ENCODE measurements around the gene STRADA. TPM values are rescaled to one million over a fixed set of nuclear protein-coding genes. Genes with fewer than 3 reads are reported as not detected.

STRADA gene
- total and polyA plus RNA-seq, 2 of the 8 experiments (the other 6 are each of a cell fraction or from before 2014, with no cell fraction given): 35.6 to 43.3 TPM

GRCh38 chr17:63698381-63698885, 43.2 kb downstream of the STRADA start (continued):
- no peak for TF ChIP-seq BCL11A (IDR thresholded peaks at IDR 0.05; ENCODE audit: low read depth in 2 of 2, low read length in 2 of 2)
- no peak for TF ChIP-seq SIX5 (IDR thresholded peaks at IDR 0.05; ENCODE audit: low read depth, low read length)
- no peak for TF ChIP-seq SUZ12 (IDR thresholded peaks at IDR 0.05; ENCODE audit: low read length)
- TF ChIP-seq POLR2A (IDR thresholded peaks at IDR 0.05; ENCODE audit: control extremely low read depth in 1 of 2, low read depth in 2 of 2, low read length in 2 of 2): no peak
- no peak for TF ChIP-seq RXRA (IDR thresholded peaks at IDR 0.05; ENCODE audit: insufficient read depth, low read depth, low read length)
- no peak for TF ChIP-seq JUN (IDR thresholded peaks at IDR 0.05; ENCODE audit: low read depth, low read length)
- no peak for TF ChIP-seq CTBP2 (IDR thresholded peaks at IDR 0.05; ENCODE audit: borderline replicate concordance, insufficient read depth, insufficient read length, low read length)
- no peak for TF ChIP-seq NRF1 (IDR thresholded peaks at IDR 0.05; ENCODE audit: low read depth, low read length)

Data from H1 (cell line).